Osteocyte (in vitro differentiated cells): Measurements from ENCODE around the gene ABO. TPM values are rescaled to one million over a fixed set of nuclear protein-coding genes. Genes with fewer than 3 reads are reported as not detected.

Experiments
- DNase-seq: peaks from one replicate; pipeline ENCODE4 v3.0.0; 2021; ENCODE audit warnings: mixed read lengths; ENCODE audit not compliant: unreplicated experiment; ENCODE audit errors: extremely low spot score
- H3K27ac Mint-ChIP-seq: one replicate; pipeline ENCODE4 v1.8.0; 2021; ENCODE audit warnings: mild to moderate bottlenecking, mixed read lengths; ENCODE audit not compliant: unreplicated experiment
- H3K27me3 Mint-ChIP-seq: one replicate; pipeline ENCODE4 v1.8.0; 2021; ENCODE audit warnings: mixed read lengths; ENCODE audit not compliant: unreplicated experiment
- H3K36me3 Mint-ChIP-seq: one replicate; pipeline ENCODE4 v1.8.0; 2021; ENCODE audit warnings: mixed read lengths; ENCODE audit not compliant: unreplicated experiment
- H3K4me1 Mint-ChIP-seq: one replicate; pipeline ENCODE4 v1.8.0; 2021; ENCODE audit warnings: mixed read lengths; ENCODE audit not compliant: unreplicated experiment
- H3K4me3 Mint-ChIP-seq: one replicate; pipeline ENCODE4 v1.8.0; 2021; ENCODE audit warnings: mild to moderate bottlenecking, moderate library complexity, mixed read lengths; ENCODE audit not compliant: unreplicated experiment
- H3K9me3 Mint-ChIP-seq: one replicate; pipeline ENCODE4 v1.8.0; 2021; ENCODE audit warnings: mixed read lengths; ENCODE audit not compliant: unreplicated experiment
- CTCF ChIP-seq: fragments of 200-600 bp; sonication (generic); IDR thresholded peaks from 2 replicates; pipeline ENCODE4 v1.5.0; 2021; ENCODE audit warnings: antibody characterized with exemption, mild to moderate bottlenecking, moderate library complexity
- total RNA-seq: library from RNA; stranded (reverse); gene quantifications from 2 replicates; pipeline ENCODE4 v1.2.1, GENCODE V29; 2021

Gene ABO
- total RNA-seq, 1 donor from 2014 or later: not detected

DNA sequence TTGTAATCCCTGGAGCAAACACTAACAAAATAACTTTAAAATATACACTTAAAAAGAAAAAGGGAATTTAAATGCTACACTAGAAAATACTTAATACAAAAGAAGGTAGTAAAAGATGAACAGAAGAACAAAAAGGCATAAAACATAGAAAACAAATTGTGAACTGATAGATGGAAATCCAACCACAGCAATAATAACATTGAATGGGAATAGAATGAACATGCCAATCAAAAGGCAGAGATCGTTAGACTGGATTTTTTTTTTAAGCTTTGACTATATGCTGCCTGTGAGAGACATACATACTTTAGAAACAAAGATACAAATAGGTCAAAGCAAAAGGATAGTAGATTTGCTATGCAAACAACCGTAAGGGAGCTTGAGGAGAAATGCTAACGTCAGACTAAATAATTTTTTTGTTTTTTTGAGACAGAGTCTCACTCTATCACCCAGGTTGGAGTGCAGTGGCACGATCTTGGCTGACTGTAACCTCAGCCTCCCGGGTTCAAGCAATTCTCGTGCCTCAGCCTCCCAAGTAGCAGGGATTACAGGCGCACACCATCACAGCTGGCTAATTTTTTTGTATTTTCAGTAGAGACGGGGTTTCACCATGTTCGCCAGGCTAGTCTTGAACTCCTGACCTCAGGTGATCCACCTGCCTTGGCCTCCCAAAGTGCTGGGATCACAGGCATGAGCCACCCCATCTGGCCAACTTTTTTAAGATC, 6.5 kb downstream of the ABO start:
- no peak for TF ChIP-seq CTCF
- peaks cover 65% of the 10 kb centered on the region for H3K27me3 Mint-ChIP-seq
- no peak overlapping the region for H3K27ac Mint-ChIP-seq
- no peaks in the 10 kb centered on the region for H3K36me3 Mint-ChIP-seq
- DNase-seq: no peak
- no peaks in the 10 kb centered on the region for H3K4me1 Mint-ChIP-seq
- H3K9me3 Mint-ChIP-seq: peaks cover 9% of the 10 kb centered on the region
- no peak overlapping the region for H3K4me3 Mint-ChIP-seq

GRCh38 chr9:133264235-133264764, 10.7 kb downstream of the ABO start:
- DNase-seq: no peak
- Mint-ChIP-seq H3K27me3 (peaks cover 38% of the 10 kb centered on the region), H3K36me3 (no peaks in the 10 kb centered on the region), H3K4me3 (no peak overlapping the region), H3K27ac (no peak overlapping the region), H3K4me1 (no peaks in the 10 kb centered on the region), H3K9me3 (peaks cover 9% of the 10 kb centered on the region)
- TF ChIP-seq CTCF: no peak

DNA sequence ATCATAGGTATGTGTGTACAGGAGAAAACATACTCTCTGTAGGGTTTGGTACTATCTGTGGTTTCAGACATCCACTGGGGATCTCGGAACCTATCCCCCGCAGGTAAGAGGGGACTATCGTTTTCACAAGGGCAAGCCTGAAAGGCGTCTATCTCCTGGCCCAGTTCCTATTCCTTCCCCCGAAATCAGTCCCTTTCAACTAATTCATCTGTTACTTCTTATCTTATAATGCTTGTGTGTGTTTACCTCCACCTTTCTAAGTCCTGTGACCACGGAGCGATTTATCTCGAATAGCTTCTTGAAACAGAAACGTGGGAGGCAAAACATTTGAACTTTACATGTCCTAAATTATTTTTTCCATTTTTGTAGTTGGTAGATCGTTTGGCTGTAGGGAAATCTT, 11.4 kb downstream of the ABO start:
- no peaks in the 10 kb centered on the region for H3K36me3 Mint-ChIP-seq
- no peak for TF ChIP-seq CTCF
- H3K27ac Mint-ChIP-seq: no peak overlapping the region
- peaks cover 31% of the 10 kb centered on the region for H3K27me3 Mint-ChIP-seq
- no peak overlapping the region for H3K4me3 Mint-ChIP-seq
- H3K4me1 Mint-ChIP-seq: no peaks in the 10 kb centered on the region
- no peak for DNase-seq
- peaks cover 9% of the 10 kb centered on the region for H3K9me3 Mint-ChIP-seq

- peaks cover 9% of the 10 kb centered on the region for H3K9me3 Mint-ChIP-seq
- TF ChIP-seq CTCF: no peak
Observed at GRCh38 chr9:133262226-133262625, 12.8 kb downstream of the ABO start.

DNA sequence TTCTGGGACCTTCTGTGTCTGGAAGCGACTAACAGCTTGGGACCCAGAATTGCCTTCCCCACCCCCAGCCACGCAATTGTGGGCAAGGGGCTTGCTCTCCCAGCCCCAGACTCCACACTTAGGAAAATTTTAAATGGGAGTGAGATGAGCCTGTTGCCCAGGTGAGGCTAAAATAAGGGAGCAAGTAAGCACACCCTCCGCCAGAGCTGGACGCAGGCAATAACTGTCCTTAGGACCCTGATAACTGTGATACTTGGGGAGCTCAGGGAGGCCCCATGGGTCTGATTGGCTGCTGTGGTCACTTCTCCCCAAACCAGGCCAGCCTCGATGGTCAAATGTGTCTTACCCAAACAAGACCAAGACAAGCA, 13.3 kb downstream of the ABO start:
- no peak overlapping the region for H3K27ac Mint-ChIP-seq
- H3K4me1 Mint-ChIP-seq: no peaks in the 10 kb centered on the region
- no peaks in the 10 kb centered on the region for H3K36me3 Mint-ChIP-seq
- no peak overlapping the region for H3K4me3 Mint-ChIP-seq
- peaks cover 9% of the 10 kb centered on the region for H3K9me3 Mint-ChIP-seq
- no peak for TF ChIP-seq CTCF
- peaks cover 22% of the 10 kb centered on the region for H3K27me3 Mint-ChIP-seq
- no peak for DNase-seq

More at GRCh38 chr9:133262226-133262625, 12.8 kb downstream of the ABO start:
- H3K36me3 Mint-ChIP-seq: no peaks in the 10 kb centered on the region
- no peak overlapping the region for H3K4me3 Mint-ChIP-seq
- peaks cover 24% of the 10 kb centered on the region for H3K27me3 Mint-ChIP-seq
- DNase-seq: no peak
- no peak overlapping the region for H3K27ac Mint-ChIP-seq
- H3K4me1 Mint-ChIP-seq: no peaks in the 10 kb centered on the region
